BLaER1 (cell line): Measurements from ENCODE around the gene KIAA1671.
A peak's percentile ranks its signal among the peaks of the same experiment; 100 is the strongest.
"Not testable (repeated sequence)": the region's sequence is repeated elsewhere in the genome, so short reads cannot be mapped to it uniquely, and the experiment has no call there.

Experiments
- H3K27ac ChIP-seq: shearing (Covaris generic); formaldehyde crosslinking; 2 replicates; pipeline ENCODE4 v1.8.1; 2022
- H3K27me3 ChIP-seq: shearing (Covaris generic); formaldehyde crosslinking; 2 replicates; pipeline ENCODE4 v1.8.1; 2022
- H3K36me3 ChIP-seq: shearing (Covaris generic); formaldehyde crosslinking; 2 replicates; pipeline ENCODE4 v1.8.1; 2022
- H3K4me1 ChIP-seq: shearing (Covaris generic); formaldehyde crosslinking; 2 replicates; pipeline ENCODE4 v1.8.1; 2022
- H3K4me2 ChIP-seq: shearing (Covaris generic); formaldehyde crosslinking; 2 replicates; pipeline ENCODE4 v1.8.1; 2022
- H3K4me3 ChIP-seq: shearing (Covaris generic); formaldehyde crosslinking; 2 replicates; pipeline ENCODE4 v1.8.1; 2022
- H3K9ac ChIP-seq: shearing (Covaris generic); formaldehyde crosslinking; 2 replicates; pipeline ENCODE4 v1.8.1; 2022
- H3K9me3 ChIP-seq: shearing (Covaris generic); formaldehyde crosslinking; 2 replicates; pipeline ENCODE4 v1.8.1; 2022
- H4K20me1 ChIP-seq: shearing (Covaris generic); formaldehyde crosslinking; 2 replicates; pipeline ENCODE4 v1.8.1; 2022
- Cebpa-rat ChIP-seq: shearing (Covaris generic); IDR thresholded peaks from 2 replicates; pipeline ENCODE4 v1.8.1; 2022

The KIAA1671 gene

GRCh38 chr22:25169278-25170031 is 216.9 kb downstream of the KIAA1671 start:
- Histone ChIP-seq H3K27ac (no peak overlapping the region), H3K4me3 (no peak overlapping the region), H3K4me2 (no peak overlapping the region), H3K36me3 (no peaks in the 10 kb centered on the region), H4K20me1 (no peaks in the 10 kb centered on the region), H3K9me3 (no peaks in the 10 kb centered on the region), H3K9ac (no peak overlapping the region), H3K27me3 (no peaks in the 10 kb centered on the region), H3K4me1 (no peaks in the 10 kb centered on the region)
- TF ChIP-seq Cebpa-rat = no peak

DNA sequence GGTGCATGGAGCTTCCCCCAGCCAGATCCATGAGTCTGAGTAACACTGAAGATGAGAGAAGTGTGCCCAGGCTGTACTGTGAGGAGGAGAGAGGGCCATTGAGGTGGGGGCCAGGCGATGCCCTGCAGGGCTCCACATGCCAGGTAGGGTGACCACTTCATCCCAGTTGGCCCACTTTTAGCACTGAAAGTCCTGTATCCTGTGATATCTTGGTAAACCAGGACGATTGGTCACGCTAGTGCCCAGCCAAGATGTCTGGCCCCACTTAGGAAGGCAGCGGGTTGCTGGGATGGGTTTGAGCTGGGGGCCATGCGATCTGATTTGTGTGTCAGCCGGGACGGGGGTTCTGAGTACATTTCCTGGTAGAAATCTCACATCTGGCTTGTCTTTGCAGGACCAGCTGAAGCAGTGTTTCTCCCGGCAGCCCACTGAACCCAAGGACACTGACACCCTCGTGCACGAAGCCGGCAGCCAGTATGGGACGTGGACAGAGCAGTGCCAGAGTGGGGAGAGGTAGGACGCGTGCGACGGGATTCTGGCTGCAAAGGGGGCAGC is 218.0 kb downstream of the KIAA1671 start:
- Histone ChIP-seq H3K36me3 (no peaks in the 10 kb centered on the region), H3K27me3 (no peaks in the 10 kb centered on the region), H3K9me3 (no peaks in the 10 kb centered on the region), H3K4me1 (no peaks in the 10 kb centered on the region), H3K27ac (no peak overlapping the region), H3K9ac (no peak overlapping the region), H4K20me1 (no peaks in the 10 kb centered on the region), H3K4me2 (no peak overlapping the region), H3K4me3 (no peak overlapping the region)
- TF ChIP-seq Cebpa-rat = no peak

GRCh38 chr22:25172153-25172552 is 219.6 kb downstream of the KIAA1671 start:
- no peak for TF ChIP-seq Cebpa-rat
- Histone ChIP-seq H3K4me1 (no peaks in the 10 kb centered on the region), H3K9ac (no peak overlapping the region), H4K20me1 (0 out of 2 replicates have a peak, but pooled peaks cover 2% of the 10 kb centered on the region), H3K36me3 (no peaks in the 10 kb centered on the region), H3K27ac (no peak overlapping the region), H3K27me3 (no peaks in the 10 kb centered on the region), H3K9me3 (no peaks in the 10 kb centered on the region), H3K4me2 (no peak overlapping the region), H3K4me3 (no peak overlapping the region)

DNA sequence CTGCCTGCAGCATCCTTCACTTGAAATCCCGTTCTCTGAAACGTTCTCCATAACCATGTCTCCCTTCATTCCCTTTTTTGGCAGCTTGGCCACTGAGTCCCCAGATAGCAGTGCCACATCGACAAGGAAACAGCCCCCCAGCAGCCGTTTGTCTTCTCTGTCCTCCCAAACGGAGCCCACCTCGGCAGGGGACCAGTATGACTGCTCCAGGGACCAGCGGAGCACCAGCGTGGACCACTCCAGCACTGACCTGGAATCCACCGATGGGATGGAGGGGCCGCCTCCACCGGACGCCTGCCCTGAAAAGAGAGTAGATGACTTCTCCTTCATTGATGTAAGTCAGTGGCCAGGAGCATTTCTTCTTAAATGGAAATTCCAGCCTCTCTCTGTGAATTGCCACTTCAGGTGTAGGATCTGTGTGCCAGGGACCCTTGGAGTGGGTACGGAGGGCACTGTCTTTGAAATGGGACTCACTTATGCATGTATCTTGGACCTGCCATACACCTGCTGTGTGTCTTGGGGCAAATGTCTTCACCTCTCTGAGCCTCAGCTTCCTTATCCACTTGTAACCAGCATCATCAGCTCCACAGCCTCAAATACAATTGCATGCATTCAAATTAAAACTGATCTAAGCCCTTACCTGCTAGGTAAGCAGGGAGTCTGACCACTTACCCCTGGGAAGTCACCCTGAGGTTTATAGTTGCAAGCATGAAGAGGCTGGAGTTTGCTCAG is 221.8 kb downstream of the KIAA1671 start:
- Histone ChIP-seq H3K4me1 (peaks cover 17% of the 10 kb centered on the region), H3K9me3 (0 out of 2 replicates have a peak, but pooled peaks cover under 1% of the 10 kb centered on the region), H3K9ac (no peak overlapping the region), H3K4me2 (no peak overlapping the region), H4K20me1 (0 out of 2 replicates have a peak, but pooled peaks cover 12% of the 10 kb centered on the region), H3K27me3 (no peaks in the 10 kb centered on the region), H3K27ac (no peak overlapping the region), H3K4me3 (no peak overlapping the region), H3K36me3 (no peaks in the 10 kb centered on the region)
- TF ChIP-seq Cebpa-rat = no peak

DNA sequence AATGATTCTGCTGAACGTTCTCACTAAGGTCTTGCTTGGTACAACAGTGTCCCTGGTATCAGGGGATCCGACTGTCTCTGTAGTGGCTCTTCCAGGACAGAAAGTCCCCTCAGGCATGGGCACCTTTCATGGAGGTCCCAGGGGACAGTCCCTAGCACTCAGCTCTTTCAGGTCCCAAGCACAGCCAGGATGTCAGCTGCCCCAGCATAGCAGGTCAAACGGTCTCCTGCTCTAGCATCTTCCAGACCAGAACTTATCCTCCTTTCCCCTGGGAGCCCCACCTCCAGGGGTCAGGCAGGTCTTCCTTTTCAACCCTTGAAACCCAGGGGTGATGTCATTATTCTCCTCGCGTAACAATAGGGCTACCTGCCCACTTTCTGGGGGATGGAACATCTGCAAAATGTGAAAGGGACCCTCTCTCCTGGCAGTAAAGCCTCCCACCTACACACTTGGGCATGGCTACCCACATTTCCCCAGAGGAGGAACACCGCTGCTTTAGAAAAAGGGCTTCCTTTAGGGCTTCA is 222.4 kb downstream of the KIAA1671 start:
- Histone ChIP-seq H3K9ac (no peak overlapping the region), H4K20me1 (0 out of 2 replicates have a peak, but pooled peaks cover 12% of the 10 kb centered on the region), H3K27ac (no peak overlapping the region), H3K9me3 (peaks cover 6% of the 10 kb centered on the region; the same call in 1 of the 2 replicates), H3K4me3 (no peak overlapping the region), H3K36me3 (no peaks in the 10 kb centered on the region), H3K4me1 (peaks cover 19% of the 10 kb centered on the region), H3K27me3 (no peaks in the 10 kb centered on the region; the same call in 1 of the 2 replicates), H3K4me2 (no peak overlapping the region)
- no peak for TF ChIP-seq Cebpa-rat

DNA sequence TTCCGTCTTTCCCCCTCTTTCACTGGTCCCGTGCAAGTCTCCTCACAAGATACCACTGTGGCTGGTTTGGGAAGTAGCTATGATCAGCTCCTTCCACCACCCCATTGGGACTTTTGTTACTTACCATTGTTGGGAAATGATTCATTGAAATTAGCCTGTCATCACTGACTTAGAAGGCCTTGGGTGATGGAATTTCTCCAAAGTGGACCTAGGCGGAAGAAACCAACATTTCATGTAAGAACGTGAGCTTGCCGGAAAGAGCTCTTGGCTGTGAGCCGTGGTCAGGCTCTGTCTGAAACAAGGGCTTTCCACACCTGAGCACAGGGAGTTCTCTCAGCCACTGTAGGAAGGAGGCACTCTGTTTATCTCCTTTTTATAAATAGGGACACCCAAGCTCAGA is 223.7 kb downstream of the KIAA1671 start:
- H3K36me3 ChIP-seq = no peaks in the 10 kb centered on the region
- 0 out of 2 replicates have a peak, but pooled peaks cover 12% of the 10 kb centered on the region for H4K20me1 ChIP-seq
- no peak overlapping the region for H3K27ac ChIP-seq
- H3K27me3 ChIP-seq = no peaks in the 10 kb centered on the region; the same call in 1 of the 2 replicates
- H3K9me3 ChIP-seq = peaks cover 18% of the 10 kb centered on the region
- peaks cover 19% of the 10 kb centered on the region for H3K4me1 ChIP-seq
- TF ChIP-seq Cebpa-rat = no peak
- H3K4me3 ChIP-seq = no peak overlapping the region
- H3K9ac ChIP-seq = no peak overlapping the region
- H3K4me2 ChIP-seq = no peak overlapping the region

DNA sequence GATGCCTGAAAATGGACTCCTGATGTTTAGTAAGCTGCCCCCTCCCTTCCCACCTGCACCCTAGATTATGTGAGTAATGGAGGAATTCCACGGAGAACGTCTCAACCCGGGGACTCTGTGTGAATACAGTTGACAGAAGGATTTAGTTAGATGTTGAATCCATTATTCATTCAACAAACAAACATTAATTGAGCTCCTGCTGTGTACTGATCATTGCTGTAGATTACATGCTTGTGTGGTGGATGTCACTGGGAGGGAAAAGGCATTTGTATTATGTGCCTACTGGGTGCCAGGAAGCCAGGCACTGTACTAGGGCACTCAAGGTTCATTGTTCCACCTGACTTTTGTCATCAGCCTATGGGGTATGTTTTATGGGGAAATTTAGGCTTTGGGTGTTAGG is 224.3 kb downstream of the KIAA1671 start:
- no peak overlapping the region for H3K27ac ChIP-seq

DNA sequence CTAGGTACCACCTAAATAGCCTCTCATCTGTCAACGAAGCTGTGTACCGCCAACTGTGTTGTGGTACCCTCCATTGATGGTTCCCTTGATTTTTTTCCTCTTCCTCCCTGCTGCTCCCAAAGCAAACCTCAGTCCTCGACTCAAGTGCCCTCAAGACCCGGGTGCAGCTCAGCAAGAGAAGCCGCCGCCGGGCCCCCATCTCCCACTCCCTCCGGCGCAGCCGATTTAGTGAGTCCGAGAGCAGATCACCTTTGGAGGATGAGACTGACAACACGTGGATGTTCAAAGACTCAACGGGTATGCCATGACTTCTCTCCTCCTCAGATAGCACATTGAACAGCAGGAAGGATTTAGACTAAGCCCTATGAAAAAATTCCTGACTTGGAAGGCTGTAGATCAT is 224.7 kb downstream of the KIAA1671 start:
- Histone ChIP-seq H4K20me1 (0 out of 2 replicates have a peak, but pooled peaks cover 12% of the 10 kb centered on the region), H3K4me1 (peaks cover 19% of the 10 kb centered on the region), H3K4me2 (no peak overlapping the region), H3K36me3 (no peaks in the 10 kb centered on the region), H3K4me3 (no peak overlapping the region), H3K27ac (no peak overlapping the region), H3K9me3 (peaks cover 18% of the 10 kb centered on the region), H3K9ac (no peak overlapping the region), H3K27me3 (no peaks in the 10 kb centered on the region; the same call in 1 of the 2 replicates)
- no peak for TF ChIP-seq Cebpa-rat

More for the DNA sequence above, 224.3 kb downstream of the KIAA1671 start:
- no peaks in the 10 kb centered on the region for H3K36me3 ChIP-seq
- H3K9me3 ChIP-seq = peaks cover 18% of the 10 kb centered on the region
- H3K4me1 ChIP-seq = peaks cover 19% of the 10 kb centered on the region
- H3K9ac ChIP-seq = no peak overlapping the region
- no peak for TF ChIP-seq Cebpa-rat
- H3K27me3 ChIP-seq = no peaks in the 10 kb centered on the region; the same call in 1 of the 2 replicates
- 0 out of 2 replicates have a peak, but pooled peaks cover 12% of the 10 kb centered on the region for H4K20me1 ChIP-seq
- no peak overlapping the region for H3K4me2 ChIP-seq
- H3K4me3 ChIP-seq = no peak overlapping the region

- Histone ChIP-seq H3K27ac (no peak overlapping the region), H3K4me3 (no peak overlapping the region), H3K9ac (no peak overlapping the region), H4K20me1 (0 out of 2 replicates have a peak, but pooled peaks cover 12% of the 10 kb centered on the region), H3K27me3 (no peaks in the 10 kb centered on the region; the same call in 1 of the 2 replicates), H3K4me1 (peaks cover 22% of the 10 kb centered on the region), H3K9me3 (peaks cover 18% of the 10 kb centered on the region), H3K36me3 (no peaks in the 10 kb centered on the region), H3K4me2 (peak overlapping the region; percentile 74)
- TF ChIP-seq Cebpa-rat = no peak
Observed at GRCh38 chr22:25177895-25178294, 225.4 kb downstream of the KIAA1671 start.

GRCh38 chr22:25178348-25178747 is 225.8 kb downstream of the KIAA1671 start:
- peaks cover 18% of the 10 kb centered on the region for H3K9me3 ChIP-seq
- H3K4me1 ChIP-seq = peaks cover 25% of the 10 kb centered on the region
- H3K9ac ChIP-seq, H3K36me3 ChIP-seq, H3K4me3 ChIP-seq, H3K27me3 ChIP-seq, H3K27ac ChIP-seq: not testable (repeated sequence)
- peak overlapping the region; percentile 74 for H3K4me2 ChIP-seq
- H4K20me1 ChIP-seq = 0 out of 2 replicates have a peak, but pooled peaks cover 12% of the 10 kb centered on the region

DNA sequence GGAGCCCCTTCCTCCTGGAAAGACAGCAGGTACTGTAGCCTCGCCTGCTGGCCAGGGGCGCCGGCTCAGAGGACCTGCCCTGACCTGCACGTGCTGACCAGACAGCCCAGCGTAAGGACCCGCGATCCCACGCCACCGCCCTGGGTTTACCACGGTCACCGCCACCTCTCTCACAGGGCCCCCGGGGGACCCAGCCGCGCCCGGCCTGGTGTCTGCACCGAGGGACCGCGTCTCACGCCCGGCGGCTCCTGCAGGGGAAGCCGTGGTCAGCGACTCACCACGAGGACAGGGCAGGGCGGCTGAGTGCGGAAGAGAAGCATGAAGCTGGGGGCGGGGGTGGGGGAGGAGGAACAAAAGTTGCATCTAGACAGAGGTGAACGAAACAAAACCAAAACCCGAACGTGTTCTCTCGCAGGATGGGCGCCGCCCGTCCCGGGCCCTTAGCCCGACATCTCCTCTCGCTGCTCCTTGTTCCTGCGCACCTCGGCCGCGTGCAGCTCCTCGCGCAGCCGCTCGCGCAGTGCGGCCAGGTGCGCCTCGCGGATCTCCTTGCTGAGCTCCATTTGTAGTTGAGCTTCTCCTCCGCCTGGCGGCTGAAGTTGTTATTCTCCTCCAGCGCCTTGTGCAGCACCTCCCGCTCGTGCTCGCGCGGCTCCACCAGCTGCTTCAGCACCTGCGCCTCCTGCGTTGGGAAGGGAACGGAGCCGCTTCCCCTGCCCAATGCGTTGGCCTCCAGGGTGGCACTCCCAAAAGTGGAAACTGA is 226.5 kb downstream of the KIAA1671 start:
- H3K27ac ChIP-seq, H3K9ac ChIP-seq, H3K27me3 ChIP-seq, H3K36me3 ChIP-seq: not testable (repeated sequence)
- Histone ChIP-seq H3K4me2 (peak overlapping the region; percentile 74), H3K9me3 (peaks cover 18% of the 10 kb centered on the region), H3K4me1 (peaks cover 25% of the 10 kb centered on the region), H4K20me1 (0 out of 2 replicates have a peak, but pooled peaks cover 12% of the 10 kb centered on the region), H3K4me3 (0 out of 2 replicates have a peak overlapping the region, but pooled peaks have one; percentile 36)
